Esophagus muscularis mucosa (tissue), 3 donors: ENCODE data around the gene ANP32B.

Experiments used
- CTCF ChIP-seq, 3 experiments: fragments of 200-600 bp in 2 of 3; fragments of 450-650 bp in 1 of 3; sonication (generic) in 2 of 3; IDR thresholded peaks; one replicate each; pipeline ENCODE4 v1.5.1; 2017 to 2019; ENCODE audit warnings: antibody characterized with exemption in 3 of 3, mild to moderate bottlenecking in 2 of 3, moderate library complexity in 1 of 3
- POLR2AphosphoS5 ChIP-seq, 2 donors: sonication (generic); formaldehyde crosslinking; IDR thresholded peaks; one replicate each; pipeline ENCODE4 v1.6.1; 2017; ENCODE audit warnings: antibody characterized with exemption in 2 of 2

GRCh38 chr9:97985058-97985861, 2.1 kb downstream of the ANP32B start:
- TF ChIP-seq CTCF (IDR thresholded peaks at IDR 0.05) (no peak), POLR2AphosphoS5 (IDR thresholded peaks at IDR 0.05) (peak in 1 of 2 donors; percentile 18)
